Posterior vena cava (tissue), 2 donors: ENCODE results near the gene SPTLC2. TPM values are rescaled to one million over a fixed set of nuclear protein-coding genes. Genes with fewer than 3 reads are reported as not detected.

Experiments
- DNase-seq: peaks from one replicate; pipeline ENCODE4 v3.0.0-alpha.2; 2020; ENCODE audit warnings: low spot score
- intact Hi-C, 2 donors: fragments of 100-400 bp; cut with DNase I; formaldehyde crosslinking; loops; one replicate each; pipeline versions ENCODE4 v1.14.1 to v1.14.2; 2022 to 2023
- total RNA-seq, 2 donors: library from RNA; stranded (reverse); fragmentation: NEBNext Ultra II Directional; extraction: Animal tissue kit (Norgen Biotek cat#: 25700); gene quantifications; one replicate each; pipeline ENCODE4 v1.2.1, GENCODE V29; 2021
- donor health status: DM: yes; HTN: yes; CAD: no.
- donor health status: DM: yes; HTN: yes; CAD: no.

Gene SPTLC2
- total RNA-seq, 2 donors from 2014 or later = 27.3 to 29.9 TPM

GRCh38 chr14:77457115-77457521 lies 159.3 kb downstream of the SPTLC2 start:
- DNase-seq = no peak
- intact Hi-C loops = loop anchor here (5.0 to 10.0 kb wide), 2 partner anchors 88 to 95 kb away; no protein-coding TSS in a partner anchor

Other genes starting within 250 kb of the SPTLC2 start
- 10 to 100 TPM; 11.2 to 13.3 TPM for gene TMED8, start 239.5 kb downstream of the SPTLC2 start, total RNA-seq
- gene SAMD15, start 239.3 kb downstream of the SPTLC2 start, total RNA-seq = under 1 TPM; 0.60 to 0.62 TPM
- under 1 TPM; 0.23 to 0.52 TPM for gene NOXRED1, start 193.1 kb downstream of the SPTLC2 start, total RNA-seq
- gene VIPAS39, start 159.0 kb downstream of the SPTLC2 start, total RNA-seq = 10 to 100 TPM; 11.9 to 15.7 TPM
- gene AHSA1, start 158.5 kb downstream of the SPTLC2 start, total RNA-seq = 10 to 100 TPM; 78.3 to 85.3 TPM
- under 1 TPM in 1 of 2 donors, not detected in 1; 0.60 TPM for gene ISM2, start 117.8 kb downstream of the SPTLC2 start, total RNA-seq
- gene ALKBH1, start 91.4 kb upstream of the SPTLC2 start, total RNA-seq = 1 to 10 TPM; 6.7 to 8.2 TPM
- gene SLIRP, start 91.5 kb upstream of the SPTLC2 start, total RNA-seq = 10 to 100 TPM; 87.4 to 89.7 TPM
- 10 to 100 TPM; 52.5 to 58.1 TPM for gene SNW1, start 144.5 kb upstream of the SPTLC2 start, total RNA-seq
- 1 to 10 TPM; 5.0 to 6.2 TPM for gene ADCK1, start 183.5 kb upstream of the SPTLC2 start, total RNA-seq